Testis (tissue), 2 donors: Measurements from ENCODE around the gene GPR150.

ENCODE experiments used
- CTCF ChIP-seq, 3 experiments: fragments of 450-650 bp in 2 of 3; fragments of 200-600 bp in 1 of 3; sonication (generic) in 1 of 3; IDR thresholded peaks; one replicate each; pipeline ENCODE4 v1.5.1; 2016 to 2019; ENCODE audit warnings: antibody characterized with exemption in 3 of 3, mild to moderate bottlenecking in 2 of 3, moderate library complexity in 1 of 3
- POLR2A ChIP-seq: fragments of 450-650 bp; IDR thresholded peaks from one replicate; pipeline ENCODE4 v1.6.1; 2017; ENCODE audit warnings: antibody characterized with exemption, mild to moderate bottlenecking, moderate library complexity

GRCh38 chr5:95667678-95668077 lies 47.8 kb downstream of the GPR150 start:
- TF ChIP-seq CTCF (IDR thresholded peaks at IDR 0.05) (no peak), POLR2A (no peak)
